Mesodermal cell (in vitro differentiated cells): ENCODE data around the gene SLC4A2.
A peak's percentile ranks its signal among the peaks of the same experiment; 100 is the strongest.
"Not testable (repeated sequence)": the region's sequence is repeated elsewhere in the genome, so short reads cannot be mapped to it uniquely, and the experiment has no call there.

ENCODE experiments used
- H3K27ac ChIP-seq: 2 replicates; pipeline ENCODE4 v1.7.0; 2013; ENCODE audit warnings: mild to moderate bottlenecking, low read depth, low read length, moderate library complexity; ENCODE audit not compliant: severe bottlenecking
- H3K36me3 ChIP-seq: 2 replicates; pipeline ENCODE4 v1.7.1; 2013; ENCODE audit warnings: mild to moderate bottlenecking, low read length, moderate library complexity; ENCODE audit not compliant: control insufficient read depth, insufficient read depth
- H3K4me1 ChIP-seq: one replicate; pipeline ENCODE4 v1.7.1; 2013; ENCODE audit warnings: mild to moderate bottlenecking, low read length; ENCODE audit not compliant: insufficient read depth, control insufficient read depth, poor library complexity, severe bottlenecking
- H3K4me3 ChIP-seq: 2 replicates; pipeline ENCODE4 v1.7.0; 2013; ENCODE audit warnings: low read length, control low read depth, mild to moderate bottlenecking; ENCODE audit not compliant: insufficient read depth, poor library complexity, severe bottlenecking; ENCODE audit errors: extremely low read depth
- H3K9me3 ChIP-seq: 2 replicates; pipeline ENCODE4 v1.7.1; 2013; ENCODE audit warnings: mild to moderate bottlenecking, low read length, moderate library complexity; ENCODE audit not compliant: control insufficient read depth
- WGBS, 2 experiments: methylation state at CpG; one replicate each; pipeline ENCODE4 v1.1.5; 2013; ENCODE audit warnings: missing lambda C conversion rate in 2 of 2; ENCODE audit not compliant: insufficient coverage in 2 of 2; 5-methylcytosine and 5-hydroxymethylcytosine counted together

SLC4A2 gene

GRCh38 chr7:151035026-151035717 is 24.2 kb upstream of the SLC4A2 start:
- Histone ChIP-seq H3K4me3 (no peak overlapping the region), H3K9me3 (no peaks in the 10 kb centered on the region), H3K4me1 (peaks cover 27% of the 10 kb centered on the region), H3K36me3 (peaks cover 43% of the 10 kb centered on the region), H3K27ac (no peak overlapping the region)
- 89 to 91% methylated on average over 20 of the region's 21 CpGs for whole genome bisulfite sequencing, 2 experiments

GRCh38 chr7:151035902-151036301 is 23.5 kb upstream of the SLC4A2 start:
- 92 to 97% methylated on average over 12 to 14 of the region's 17 CpGs for WGBS, 2 experiments
- Histone ChIP-seq H3K27ac (no peak overlapping the region), H3K36me3 (peaks cover 43% of the 10 kb centered on the region), H3K4me3 (no peak overlapping the region), H3K4me1 (peaks cover 31% of the 10 kb centered on the region), H3K9me3 (no peaks in the 10 kb centered on the region)

- Histone ChIP-seq H3K36me3 (peaks cover 27% of the 10 kb centered on the region), H3K4me3 (no peak overlapping the region), H3K4me1 (peaks cover 31% of the 10 kb centered on the region), H3K27ac (peak overlapping the region; percentile 86), H3K9me3 (no peaks in the 10 kb centered on the region)
- WGBS, 2 experiments = 48 to 62% methylated on average over 9 of the region's 12 CpGs
Observed at GRCh38 chr7:151038951-151039849, 20.2 kb upstream of the SLC4A2 start.

GRCh38 chr7:151039850-151040548 is 19.4 kb upstream of the SLC4A2 start:
- H3K4me3 ChIP-seq = no peak overlapping the region
- H3K4me1 ChIP-seq = peaks cover 31% of the 10 kb centered on the region
- H3K9me3 ChIP-seq = no peaks in the 10 kb centered on the region
- peaks cover 24% of the 10 kb centered on the region for H3K36me3 ChIP-seq
- 84 to 89% methylated on average over 14 of the region's 18 CpGs for WGBS, 2 experiments
- peak overlapping the region; percentile 86 for H3K27ac ChIP-seq

GRCh38 chr7:151040616-151041375 is 18.6 kb upstream of the SLC4A2 start:
- 96 to 97% methylated on average over 25 to 27 of the region's 30 CpGs for WGBS, 2 experiments

GRCh38 chr7:151043449-151043848 is 15.9 kb upstream of the SLC4A2 start:
- H3K9me3 ChIP-seq, H3K27ac ChIP-seq, H3K4me3 ChIP-seq, H3K36me3 ChIP-seq: not testable (repeated sequence)
- WGBS, 2 experiments = 86 to 87% methylated on average over 3 to 7 of the region's 10 CpGs
- H3K4me1 ChIP-seq = peaks cover 20% of the 10 kb centered on the region

More at GRCh38 chr7:151040616-151041375, 18.6 kb upstream of the SLC4A2 start:
- peaks cover 31% of the 10 kb centered on the region for H3K4me1 ChIP-seq
- H3K27ac ChIP-seq = no peak overlapping the region
- H3K36me3 ChIP-seq = peaks cover 17% of the 10 kb centered on the region
- no peaks in the 10 kb centered on the region for H3K9me3 ChIP-seq
- H3K4me3 ChIP-seq = no peak overlapping the region

- no peak overlapping the region for H3K4me3 ChIP-seq
- H3K9me3 ChIP-seq = no peaks in the 10 kb centered on the region
- 92 to 98% methylated on average over 18 to 20 of the region's 20 CpGs for WGBS, 2 experiments
- peaks cover 15% of the 10 kb centered on the region for H3K4me1 ChIP-seq
- no peaks in the 10 kb centered on the region for H3K36me3 ChIP-seq
- H3K27ac ChIP-seq = no peak overlapping the region
Observed at GRCh38 chr7:151043959-151044358, 15.4 kb upstream of the SLC4A2 start.

GRCh38 chr7:151045262-151045661 is 14.1 kb upstream of the SLC4A2 start:
- H3K36me3 ChIP-seq = no peaks in the 10 kb centered on the region
- H3K4me3 ChIP-seq = no peak overlapping the region
- H3K9me3 ChIP-seq = no peaks in the 10 kb centered on the region
- WGBS, 2 experiments = 83 to 97% methylated on average over 10 of the region's 11 CpGs
- peaks cover 4% of the 10 kb centered on the region for H3K4me1 ChIP-seq
- H3K27ac ChIP-seq = no peak overlapping the region

- Histone ChIP-seq H3K36me3 (no peaks in the 10 kb centered on the region), H3K9me3 (no peaks in the 10 kb centered on the region), H3K27ac (no peak overlapping the region), H3K4me1 (no peaks in the 10 kb centered on the region), H3K4me3 (no peak overlapping the region)
- WGBS, 2 experiments = 94 to 97% methylated on average over 4 to 9 of the region's 9 CpGs
Observed at GRCh38 chr7:151045967-151046366, 13.4 kb upstream of the SLC4A2 start.
